ENCODE measurements around the gene TMEM150C.

TMEM150C gene

GRCh38 chr4:82561786-82562563 lies at the start of gene TMEM150C:
Gene TMEM150C (minus strand): TSS chr4:82561988. CDS start chr4:82504657, 57,331 bp downstream.
- no peak for DNase-seq

DNA sequence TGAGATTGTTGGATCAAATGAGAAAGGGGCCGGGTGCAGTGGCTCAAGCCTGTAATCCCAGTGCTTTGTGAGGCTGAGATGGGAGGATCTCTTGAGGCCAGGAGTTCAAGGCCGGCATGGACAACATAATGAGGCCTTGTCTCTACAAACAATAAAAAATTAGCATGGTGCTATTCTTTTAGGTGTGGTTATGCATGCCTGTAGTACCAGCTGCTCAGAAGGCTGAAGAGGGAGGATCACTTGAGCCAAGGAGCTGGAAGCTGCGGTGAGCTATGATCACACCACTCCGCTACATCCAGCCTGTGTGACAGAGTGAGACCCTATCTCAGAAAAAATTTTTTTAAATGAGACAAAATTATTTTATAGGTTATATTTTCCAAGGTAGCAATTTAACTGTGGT lies 49.7 kb upstream of the TMEM150C start:
- DNase-seq: no peak

DNA sequence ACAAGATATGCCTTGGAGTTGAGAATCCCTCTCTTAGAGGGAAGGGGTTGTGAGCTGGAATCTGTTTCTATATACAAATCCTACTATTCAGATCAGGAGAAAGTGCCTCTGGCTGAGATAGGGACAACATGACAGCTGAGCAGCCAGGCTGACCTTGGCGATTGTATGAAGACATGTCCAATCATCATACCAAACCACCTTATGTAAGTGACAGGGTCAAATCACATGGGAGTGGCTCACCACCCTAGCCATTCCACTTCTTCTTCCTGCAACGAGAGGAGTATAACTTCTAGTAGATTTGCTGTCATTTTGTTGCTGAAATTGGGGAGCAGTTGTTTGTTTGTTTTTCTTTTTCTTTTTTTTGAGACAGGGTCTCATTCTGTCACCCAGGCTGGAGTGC lies 48.3 kb upstream of the TMEM150C start:
- no peak for DNase-seq

DNA sequence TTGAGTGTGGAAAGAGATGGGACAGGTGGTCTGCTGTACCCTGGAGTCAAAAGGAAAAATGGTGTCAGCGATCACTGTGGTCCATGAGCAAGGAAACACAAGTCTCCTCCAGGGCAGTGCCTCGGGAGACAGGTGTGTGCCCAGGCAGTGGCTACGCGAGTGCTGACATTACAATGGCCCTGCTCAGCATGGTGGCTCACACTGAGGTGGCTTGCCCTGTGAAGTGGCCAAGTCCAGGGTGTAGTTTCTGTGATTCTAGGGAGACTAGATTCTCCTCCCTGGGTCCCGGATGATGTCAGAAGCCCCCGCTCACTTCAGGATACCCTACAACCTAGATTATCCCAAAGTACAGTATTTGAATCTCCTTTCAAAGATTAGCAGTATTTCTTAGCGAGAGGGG lies 44.8 kb upstream of the TMEM150C start:
- no peak for DNase-seq

- no peak for DNase-seq
Observed at GRCh38 chr4:82604522-82604921, 42.7 kb upstream of the TMEM150C start.

DNA sequence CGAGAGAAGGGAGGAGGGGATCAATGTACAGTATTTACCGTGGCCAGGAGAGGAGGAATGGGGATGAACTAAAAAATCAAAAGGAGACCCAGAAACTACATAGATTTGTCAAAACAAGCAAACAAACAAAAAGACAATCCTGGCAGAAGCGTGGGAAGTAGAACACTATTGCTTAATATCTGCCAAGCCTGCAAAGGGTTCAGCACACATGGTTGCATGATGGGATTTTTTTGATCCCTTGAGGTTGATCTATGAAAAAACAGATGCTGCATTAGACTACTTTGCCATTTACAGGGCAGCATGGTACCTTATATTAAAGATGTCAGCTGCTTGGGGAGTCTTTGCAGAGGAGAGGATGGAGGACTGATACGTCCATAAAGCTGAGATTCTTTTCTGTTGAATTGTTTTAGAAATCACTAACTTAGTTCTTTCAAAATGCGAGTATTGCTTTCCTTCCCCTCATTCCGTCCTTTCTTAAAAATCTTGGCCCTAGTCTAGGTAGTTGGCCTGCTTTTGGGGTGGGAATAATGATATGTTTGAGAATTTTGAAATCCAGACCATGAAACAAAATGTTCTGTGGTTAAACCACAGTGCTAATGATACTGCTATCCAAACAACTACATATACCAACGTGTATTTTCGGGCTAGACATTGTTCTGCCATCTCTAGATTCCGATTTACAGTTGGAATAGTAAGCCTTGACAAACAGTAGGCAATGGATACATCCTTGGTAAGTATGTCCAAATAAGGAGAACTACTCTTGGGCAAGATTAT lies 39.6 kb upstream of the TMEM150C start:
- DNase-seq: no peak

DNA sequence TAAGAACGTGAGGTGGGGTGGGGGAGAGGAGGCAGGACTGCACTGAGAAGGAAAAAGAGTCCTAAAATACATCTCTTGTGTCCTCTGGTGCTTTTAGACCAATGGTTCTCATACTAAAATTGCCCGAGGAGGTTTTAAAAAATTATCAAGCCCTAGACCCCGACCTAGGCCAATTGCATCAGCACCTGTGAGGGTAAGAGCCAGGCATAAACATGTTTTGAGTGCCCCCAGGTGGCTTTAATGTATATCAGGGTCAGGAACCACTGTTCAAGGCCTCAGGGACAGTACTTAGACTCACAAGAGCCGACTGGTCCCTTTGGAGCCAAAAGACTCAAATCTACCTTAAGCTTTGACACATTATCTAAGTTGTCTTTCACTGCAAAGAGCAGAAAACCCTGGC lies 37.5 kb upstream of the TMEM150C start:
- no peak for DNase-seq

GRCh38 chr4:82594456-82594855 lies 32.7 kb upstream of the TMEM150C start:
- no peak for DNase-seq

DNA sequence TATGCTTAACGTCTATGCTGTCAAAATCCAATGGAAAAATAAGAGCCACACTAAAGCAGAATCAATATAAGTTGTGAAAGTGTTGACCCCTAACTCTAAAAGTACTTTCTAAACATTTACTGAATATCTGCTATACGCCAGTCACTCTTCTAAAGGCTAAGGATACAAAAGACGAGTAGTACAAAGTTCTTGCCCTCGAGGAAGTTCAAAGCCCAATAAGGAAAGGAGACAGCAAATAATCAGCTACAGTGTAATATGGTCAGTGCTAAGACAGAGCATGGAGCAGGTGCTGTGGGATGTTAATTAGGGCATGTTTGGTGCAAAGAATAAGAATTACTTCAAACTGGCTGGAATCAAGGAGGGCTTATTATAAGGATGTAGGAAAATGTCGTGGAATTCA lies 31.6 kb upstream of the TMEM150C start:
- DNase-seq: no peak

DNA sequence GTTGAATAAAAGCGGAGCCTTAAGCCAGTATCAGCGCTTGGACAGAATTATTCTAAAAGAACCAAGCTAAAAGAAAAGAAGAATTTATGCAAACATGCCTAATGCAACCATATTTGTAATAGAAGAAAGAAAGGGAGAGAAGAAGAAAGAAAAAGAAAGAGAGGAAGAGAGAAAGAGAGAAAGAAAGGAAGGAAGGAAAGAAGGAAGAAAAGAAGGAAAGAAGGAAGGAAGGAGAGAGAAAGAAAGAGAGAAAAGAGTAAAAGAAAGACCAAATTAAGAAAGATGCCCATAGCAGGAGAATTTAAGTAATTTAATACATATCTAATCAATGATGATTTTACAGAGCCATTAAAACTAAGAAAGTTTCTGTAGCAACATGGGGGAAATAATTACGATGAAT lies 30.9 kb upstream of the TMEM150C start:
- no peak for DNase-seq

DNA sequence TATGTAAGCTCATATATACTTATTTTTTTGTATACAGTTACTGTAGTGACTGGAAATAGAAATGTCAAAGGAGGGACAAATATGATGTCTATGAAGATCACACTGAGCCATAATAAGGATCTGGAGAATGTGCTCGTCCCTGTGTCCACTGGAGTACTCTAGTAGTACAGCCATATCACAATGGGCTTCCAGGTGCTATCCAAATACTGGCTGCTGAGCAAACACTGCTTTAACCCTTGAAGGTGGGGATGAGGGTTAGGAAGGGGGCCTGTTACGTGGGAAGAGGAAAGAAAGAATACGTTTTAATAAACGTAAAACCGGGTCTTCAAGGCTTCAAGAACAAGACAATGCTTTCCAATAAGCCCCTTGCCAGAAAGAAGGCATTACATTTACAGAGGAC lies 29.8 kb upstream of the TMEM150C start:
- no peak for DNase-seq

DNA sequence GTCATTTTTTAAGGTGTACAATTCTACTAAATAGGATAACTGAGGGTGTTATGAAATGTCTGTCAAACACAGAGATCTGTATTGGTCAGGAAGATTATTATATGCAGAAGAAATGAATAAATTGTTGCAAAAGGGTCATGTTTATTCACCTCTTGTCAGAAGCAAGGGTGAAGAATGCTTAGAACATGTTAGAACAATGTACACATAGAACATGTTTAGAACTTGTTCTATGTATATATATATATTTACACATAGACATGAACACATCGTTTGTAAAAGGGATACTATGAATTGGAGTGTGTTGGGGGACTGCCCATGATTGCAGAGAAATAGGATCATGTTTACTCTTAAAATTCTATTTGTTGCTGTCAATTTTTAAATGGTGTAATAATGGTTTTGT lies 28.0 kb upstream of the TMEM150C start:
- DNase-seq: no peak

DNA sequence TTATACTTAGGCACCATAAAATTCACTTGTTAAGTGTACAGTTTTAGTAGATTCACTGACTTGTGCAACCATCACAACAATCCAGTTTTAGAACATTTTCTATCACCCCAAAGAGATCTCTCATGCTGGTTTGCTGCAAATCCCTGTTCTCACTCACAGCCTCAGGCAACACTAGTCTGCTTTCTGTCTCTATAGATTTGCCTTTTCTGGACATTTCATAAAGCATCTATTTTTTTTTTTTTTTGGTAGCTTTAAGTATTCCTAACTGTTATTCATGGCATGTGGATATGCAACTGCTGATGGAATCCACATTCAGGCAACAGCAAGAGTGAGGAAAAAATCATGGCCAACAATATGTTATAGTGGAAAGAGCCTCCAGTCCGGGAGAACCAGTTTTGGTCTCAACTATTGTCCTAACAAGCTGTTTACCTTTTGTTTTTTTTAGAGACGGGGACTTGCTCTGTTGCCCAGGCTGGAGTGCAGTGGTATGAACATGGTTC lies 27.0 kb upstream of the TMEM150C start:
- no peak for DNase-seq

GRCh38 chr4:82587826-82588540 lies 26.2 kb upstream of the TMEM150C start:
- DNase-seq: no peak

GRCh38 chr4:82585690-82586435 lies 24.1 kb upstream of the TMEM150C start:
- no peak for DNase-seq

GRCh38 chr4:82584931-82585330 lies 23.1 kb upstream of the TMEM150C start:
- DNase-seq: no peak

- no peak for DNase-seq
Observed at GRCh38 chr4:82583897-82584587, 22.3 kb upstream of the TMEM150C start.

- no peak for DNase-seq
Observed at GRCh38 chr4:82579932-82580331, 18.1 kb upstream of the TMEM150C start.

DNA sequence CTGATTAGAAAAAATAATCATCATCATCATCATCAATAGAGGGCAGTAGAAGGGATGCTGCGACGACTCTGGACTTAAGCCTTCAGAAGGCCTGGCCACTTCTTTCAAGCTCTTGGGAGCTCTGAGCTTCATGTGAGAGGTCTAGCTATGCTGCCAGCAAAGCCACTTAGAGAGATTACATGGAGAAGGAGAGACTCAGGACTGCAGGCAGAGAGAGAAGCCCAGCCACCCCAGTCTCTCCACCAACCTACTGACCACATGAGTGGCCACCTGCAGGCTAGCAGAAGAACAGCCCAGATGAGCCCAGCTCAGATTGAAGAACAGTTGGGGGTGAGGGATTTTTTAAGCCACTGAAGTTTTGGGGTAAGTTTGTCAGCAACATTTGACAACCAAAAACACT lies 17.1 kb upstream of the TMEM150C start:
- DNase-seq: no peak

GRCh38 chr4:82577451-82577850 lies 15.7 kb upstream of the TMEM150C start:
- DNase-seq: no peak

GRCh38 chr4:82569727-82570126 lies 7.9 kb upstream of the TMEM150C start:
- no peak for DNase-seq

DNA sequence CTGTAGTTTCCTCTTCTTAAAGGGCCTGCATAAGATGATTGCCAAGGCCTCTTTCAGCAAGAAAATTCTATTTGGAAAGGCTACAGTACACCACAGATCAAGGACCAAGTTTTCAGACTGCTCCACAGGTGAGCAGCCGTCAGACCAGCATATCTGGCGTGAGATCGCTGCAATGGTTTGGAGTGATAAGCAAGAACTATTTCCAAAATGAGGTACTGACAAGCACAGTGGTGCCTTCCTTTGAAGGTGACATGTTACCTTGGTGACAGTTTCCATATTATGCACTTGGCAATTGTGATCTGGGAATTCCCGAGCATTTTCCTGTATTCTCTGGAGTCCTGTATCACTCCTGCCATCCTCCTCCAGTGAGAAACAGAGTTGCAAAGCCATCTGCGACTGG lies 7.3 kb upstream of the TMEM150C start:
- DNase-seq: no peak

Measured in activated CD4-positive, alpha-beta T cell treated with anti-CD3 and anti-CD28 coated beads for 4 hours (primary cell).